Measurements from ENCODE around the gene C1QC.
"Not testable (repeated sequence)": the region's sequence is repeated elsewhere in the genome, so short reads cannot be mapped to it uniquely, and the experiment has no call there.

C1QC gene

DNA sequence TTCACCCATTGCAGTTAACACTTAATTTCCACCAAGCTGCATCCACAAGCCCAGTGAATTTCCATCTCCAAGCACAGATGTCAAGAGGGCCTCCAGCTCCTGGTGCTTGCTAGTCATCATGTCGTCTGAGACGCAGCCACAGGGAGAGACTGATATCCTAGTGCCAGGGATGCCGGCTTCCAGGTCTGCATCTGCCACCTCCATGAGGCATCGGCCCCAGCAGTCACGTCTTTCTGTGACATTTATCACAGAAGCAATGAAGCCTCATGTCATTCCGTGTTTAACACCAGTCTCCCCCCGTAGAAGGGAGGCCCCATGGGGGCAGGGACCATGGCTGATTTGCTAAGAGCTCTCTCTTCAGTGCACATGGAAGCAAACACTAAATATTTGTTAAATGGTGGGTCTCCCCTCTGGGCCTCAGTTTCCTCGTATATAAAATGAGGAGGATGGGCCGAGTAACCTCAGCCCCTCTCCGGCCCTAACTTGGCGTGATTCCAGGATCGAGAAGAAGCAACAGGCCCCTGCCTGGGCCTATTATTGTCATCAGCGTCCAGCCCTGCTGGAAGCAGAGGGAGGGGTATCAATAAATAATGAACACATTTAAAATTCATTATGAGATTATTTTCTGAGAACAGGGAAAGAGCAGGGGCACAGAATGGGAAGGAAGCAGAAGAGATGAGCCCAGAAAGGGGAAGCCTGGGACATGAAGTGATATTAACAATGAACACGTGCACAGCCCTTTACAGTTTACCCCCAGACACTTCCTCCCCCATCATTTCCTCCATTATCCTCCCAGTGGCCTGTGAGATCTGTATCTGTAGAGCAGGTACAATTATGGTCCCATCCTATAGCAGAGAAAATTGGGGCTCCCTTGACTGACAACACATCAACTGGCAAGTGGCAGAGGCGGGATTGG, 8.8 kb downstream of the C1QC start:
- no peak for DNase-seq

- no peak for DNase-seq
These were observed 9.5 kb downstream of the C1QC start, which contains the start of gene C1QB for GRCh38 chr1:22652881-22653316. TSS of gene C1QB (plus strand) at chr1:22653236. CDS start at chr1:22659463, 6,227 bp downstream.

DNA sequence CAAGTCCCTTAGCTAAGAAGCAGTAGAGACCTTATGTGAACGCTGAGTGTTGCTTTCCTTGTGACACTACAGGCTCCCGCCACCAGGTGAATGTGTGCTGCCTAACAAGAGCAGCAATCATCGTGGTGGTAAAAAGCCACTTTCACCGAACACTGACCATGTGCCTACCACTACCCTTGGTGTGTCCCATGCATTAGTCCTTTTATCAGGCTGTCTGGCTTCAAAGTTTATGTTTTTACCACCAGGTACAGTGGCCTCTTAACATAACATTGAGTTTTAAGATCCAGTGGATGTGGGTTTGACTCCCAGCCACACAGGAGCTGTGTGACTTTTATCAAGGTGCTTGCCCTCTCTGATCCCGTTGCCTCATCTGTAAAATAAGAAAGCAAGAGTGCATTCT, 11.3 kb downstream of the C1QC start:
- no peak for DNase-seq

DNA sequence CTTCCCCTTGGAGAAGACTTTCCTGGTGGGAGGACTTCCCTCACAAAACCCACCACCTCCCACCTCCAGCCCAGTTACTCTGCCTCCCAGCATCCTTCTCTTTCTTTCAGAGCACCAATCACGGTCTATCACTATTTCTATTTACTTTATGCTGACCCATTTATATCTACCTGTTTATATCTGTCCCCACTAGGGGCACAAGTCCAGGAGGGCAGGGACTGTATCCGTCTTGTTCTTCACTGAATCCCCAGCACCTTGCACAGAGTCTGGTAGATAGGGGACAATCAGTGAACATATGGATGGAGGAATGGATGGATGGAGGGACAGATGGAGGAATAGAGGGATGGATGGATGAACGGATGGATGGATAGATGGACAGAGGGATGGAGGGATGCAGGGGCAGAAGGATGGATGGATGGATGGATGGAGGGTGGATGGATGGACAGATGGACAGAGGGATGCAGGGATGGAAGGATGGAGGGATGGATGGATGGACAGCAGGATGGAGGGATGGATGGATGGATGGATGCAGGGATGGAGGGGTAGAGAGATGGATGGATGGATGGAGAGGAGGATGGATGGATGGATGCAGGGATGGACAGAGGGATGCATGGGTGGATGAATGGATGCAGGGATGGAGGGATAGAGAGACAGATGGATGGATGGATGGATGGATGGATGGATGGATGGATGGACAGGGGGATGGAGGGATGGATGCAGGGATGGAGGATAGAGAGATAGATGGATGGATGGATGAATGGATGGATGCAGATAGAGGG, 15.1 kb downstream of the C1QC start:
- DNase-seq = no peak

DNA sequence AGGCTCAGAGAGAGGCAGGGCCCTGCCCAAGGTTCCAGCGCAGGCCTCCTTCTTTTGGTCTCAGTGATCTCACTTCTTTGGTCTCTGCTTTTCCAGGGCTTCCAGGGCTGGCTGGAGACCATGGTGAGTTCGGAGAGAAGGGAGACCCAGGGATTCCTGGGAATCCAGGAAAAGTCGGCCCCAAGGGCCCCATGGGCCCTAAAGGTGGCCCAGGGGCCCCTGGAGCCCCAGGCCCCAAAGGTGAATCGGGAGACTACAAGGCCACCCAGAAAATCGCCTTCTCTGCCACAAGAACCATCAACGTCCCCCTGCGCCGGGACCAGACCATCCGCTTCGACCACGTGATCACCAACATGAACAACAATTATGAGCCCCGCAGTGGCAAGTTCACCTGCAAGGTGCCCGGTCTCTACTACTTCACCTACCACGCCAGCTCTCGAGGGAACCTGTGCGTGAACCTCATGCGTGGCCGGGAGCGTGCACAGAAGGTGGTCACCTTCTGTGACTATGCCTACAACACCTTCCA, 17.3 kb downstream of the C1QC start:
- DNase-seq = no peak

DNA sequence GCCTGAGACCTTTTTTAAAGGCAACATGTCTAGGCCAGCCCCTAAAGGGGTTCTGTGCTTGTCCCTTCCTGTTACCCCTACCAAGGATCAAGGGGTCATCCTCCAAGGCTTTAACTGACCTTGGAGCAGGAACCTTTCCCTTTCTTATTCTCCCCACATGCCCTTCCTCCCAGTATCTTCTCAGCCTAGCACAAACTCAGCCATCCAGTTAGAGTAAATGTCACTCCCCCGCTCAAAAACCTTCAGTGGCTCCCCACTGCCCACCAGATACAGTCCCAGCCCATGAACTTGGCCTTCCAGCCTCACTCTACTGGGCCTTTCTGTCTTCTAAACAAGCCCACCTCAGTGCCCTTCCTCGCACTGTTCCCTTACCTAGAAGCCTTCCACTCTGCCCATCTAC, 18.4 kb downstream of the C1QC start:
- DNase-seq = no peak

DNA sequence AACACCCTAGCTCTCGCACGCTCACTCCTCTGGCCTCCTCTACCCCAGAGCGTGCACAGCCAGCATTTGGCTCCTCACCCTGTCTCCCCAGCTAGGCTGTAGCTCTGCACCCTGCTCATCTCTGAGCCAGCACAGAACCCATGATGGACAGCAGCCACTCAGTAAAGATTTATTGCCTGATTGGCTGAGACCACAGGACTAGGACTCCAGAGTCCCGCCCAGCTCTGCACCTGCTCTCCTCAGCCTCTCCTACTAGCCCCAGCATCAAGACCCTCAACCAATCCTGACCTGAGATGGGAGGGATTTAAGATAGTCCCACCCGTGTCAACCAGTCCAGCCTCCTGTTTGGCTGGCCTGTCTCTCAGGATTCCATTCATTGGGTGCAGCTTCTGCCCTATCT, 18.9 kb downstream of the C1QC start:
- DNase-seq = no peak

DNA sequence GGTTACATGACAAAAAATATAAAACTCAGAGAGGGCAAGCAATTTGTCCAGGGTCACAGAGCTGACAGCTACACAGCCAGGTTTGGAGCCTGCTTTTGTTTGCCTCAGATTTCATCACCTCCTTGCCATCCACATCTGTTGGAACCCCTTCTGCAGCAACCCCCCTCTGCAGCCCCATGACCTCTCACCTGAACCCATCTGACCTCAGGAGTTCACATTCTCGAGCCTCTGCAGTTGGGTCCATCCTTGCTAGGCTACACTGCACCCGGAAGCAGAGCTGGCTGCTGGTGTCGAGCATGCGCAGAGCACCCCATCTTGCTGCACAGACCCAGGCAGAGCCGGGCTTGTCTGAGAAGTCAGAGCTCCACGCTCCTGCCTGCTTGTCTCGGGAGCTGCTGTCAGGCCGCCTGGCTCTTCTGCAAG, 19.6 kb downstream of the C1QC start:
- no peak for DNase-seq

DNA sequence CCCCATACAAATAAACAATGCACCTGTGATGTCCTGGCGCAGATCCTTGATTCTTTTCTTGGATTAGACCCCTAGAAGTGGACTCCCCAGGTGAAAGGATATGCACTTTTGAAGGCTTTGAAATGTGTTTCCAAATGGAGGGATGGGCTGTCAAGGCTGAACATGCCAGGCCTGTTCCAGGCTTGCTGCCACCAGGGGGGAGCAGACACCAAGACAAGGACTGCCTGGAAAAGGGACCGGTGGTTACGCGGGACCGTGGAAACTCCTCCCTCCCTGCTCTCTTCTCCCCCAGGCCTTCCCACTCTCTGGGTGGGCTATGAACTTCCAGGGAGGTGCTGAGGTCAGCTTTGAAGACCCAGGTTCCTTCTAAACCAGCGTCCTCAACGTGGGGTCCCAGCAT, 22.3 kb downstream of the C1QC start:
- no peak for DNase-seq

GRCh38 chr1:22666412-22666811, 23.0 kb downstream of the C1QC start:
- DNase-seq = no peak

- DNase-seq = not testable (repeated sequence)
These were observed 25.4 kb downstream of the C1QC start for GRCh38 chr1:22668840-22669239.

DNA sequence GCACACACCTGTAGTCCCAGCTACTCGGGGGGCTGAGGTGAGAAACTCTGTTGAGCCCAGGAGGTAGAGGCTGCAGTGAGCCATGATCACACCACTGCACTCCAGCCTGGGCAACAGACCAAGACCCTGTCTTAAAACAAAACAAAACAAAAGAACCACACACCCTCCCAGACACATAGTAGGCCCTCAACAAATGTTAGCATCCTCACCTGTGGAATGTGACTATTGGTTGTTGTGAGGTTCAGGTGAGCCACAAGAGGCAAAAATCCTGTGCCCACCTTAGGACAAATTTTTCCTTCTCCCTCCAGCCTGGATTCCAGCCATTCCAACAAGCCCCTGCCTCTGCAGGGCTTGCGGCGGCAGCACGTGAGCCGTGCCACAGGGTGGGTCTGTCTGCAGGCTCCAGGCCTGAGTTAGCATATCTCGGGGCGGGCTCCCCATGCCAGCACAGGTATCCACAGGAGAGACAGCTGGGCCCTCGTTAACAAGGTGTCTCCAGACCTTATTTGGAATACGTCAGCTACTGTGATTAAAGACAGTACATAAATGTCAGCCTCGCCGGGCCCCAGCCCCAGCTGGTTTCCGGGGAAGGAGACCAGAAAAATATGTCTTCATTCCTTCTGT, 27.0 kb downstream of the C1QC start:
- no peak for DNase-seq

DNA sequence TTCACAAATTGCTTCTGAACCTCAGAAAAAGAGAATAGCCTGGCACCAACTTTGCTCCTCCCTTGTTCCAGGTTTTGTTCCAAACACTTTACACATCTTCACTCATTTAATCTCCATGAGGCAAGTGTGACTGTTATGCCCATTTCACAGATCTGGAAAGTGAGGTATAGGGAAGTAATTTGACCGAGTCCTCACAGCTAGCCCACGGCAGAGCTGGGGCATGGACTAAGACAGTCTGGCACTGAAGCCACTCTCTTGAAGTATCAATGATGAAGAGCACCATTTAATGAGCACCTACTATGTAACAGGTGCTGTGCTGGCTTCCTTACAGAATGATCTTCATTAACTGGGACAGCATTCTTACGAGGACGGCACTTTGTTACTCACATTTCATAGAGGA, 28.6 kb downstream of the C1QC start:
- DNase-seq = no peak

DNA sequence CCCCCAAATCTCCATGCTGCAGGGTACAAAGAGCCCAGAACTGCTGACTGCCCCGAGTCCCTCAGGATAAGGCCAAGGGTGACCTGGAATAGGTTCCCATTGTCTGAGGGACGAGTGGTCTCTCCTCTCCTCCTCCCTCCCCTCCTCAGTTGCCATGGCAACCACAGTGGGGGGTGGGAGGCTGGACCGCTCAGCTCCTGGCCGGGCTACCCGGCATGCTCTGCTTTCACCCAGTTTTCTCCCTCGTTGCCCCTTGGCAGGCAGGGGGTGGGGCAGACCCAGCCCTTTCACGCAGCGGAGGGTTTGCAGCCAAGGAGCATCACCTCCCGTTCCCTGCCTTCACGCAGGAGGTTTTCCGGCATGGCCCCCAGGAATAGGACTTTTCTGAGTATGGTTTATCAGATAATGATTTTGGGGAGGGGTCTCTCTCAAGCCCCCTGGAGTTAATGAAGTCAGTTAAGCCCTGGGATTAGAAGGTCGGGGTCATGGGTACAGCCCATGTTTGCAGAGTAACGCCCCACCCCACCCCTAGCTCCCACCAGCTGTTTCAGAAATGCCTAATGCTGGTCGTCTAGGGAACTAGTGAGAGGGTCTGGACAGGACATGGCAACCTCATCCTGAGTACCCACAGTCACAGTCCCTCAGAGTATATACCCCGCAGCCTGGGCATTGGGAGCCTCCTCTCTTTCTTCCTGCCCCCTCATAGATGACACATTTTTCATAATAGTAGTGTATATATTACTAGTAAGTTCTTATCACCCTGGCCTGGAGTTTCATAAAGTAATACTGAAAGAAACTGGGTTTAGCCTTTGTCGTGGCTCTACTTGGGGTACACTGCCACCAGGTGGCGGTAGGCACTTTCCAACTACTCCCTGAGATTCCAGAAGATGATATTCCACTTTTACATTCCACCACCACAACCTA, 30.3 kb downstream of the C1QC start:
- DNase-seq = no peak

DNA sequence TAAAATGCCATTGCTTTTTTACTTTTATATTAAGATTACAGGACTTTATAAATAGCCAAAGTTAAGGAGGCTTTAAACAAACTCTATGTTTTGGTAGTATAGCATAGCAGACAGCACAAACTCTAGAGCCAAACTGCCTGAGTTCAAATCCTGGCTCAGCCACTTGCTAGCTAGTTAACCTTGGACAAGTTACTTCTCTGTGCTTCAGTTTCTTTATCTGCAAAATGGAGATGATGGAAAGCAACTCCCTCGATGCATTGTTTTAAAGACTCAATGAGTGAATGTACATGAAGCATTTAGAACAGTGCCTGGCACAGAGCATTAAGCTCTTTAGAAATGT, 30.9 kb downstream of the C1QC start:
- DNase-seq = no peak

DNA sequence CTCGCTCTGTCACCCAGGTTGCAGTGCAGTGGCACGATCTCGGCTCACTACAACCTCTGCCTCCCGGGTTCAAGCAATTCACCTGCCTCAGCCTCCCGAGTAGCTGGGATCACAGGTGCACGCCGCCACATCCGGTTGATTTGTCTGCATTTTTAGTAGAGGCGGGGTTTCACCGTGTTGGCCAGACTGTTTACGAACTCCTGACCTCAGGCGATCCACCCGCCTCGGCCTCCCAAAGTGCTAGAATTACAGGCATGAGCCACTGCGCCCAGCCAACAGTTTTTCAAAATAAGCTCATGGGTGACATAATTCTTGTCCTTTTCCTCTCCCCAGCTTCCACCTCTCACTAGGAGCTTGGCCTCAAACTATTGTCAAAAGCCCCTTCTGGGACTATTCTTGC, 32.7 kb downstream of the C1QC start:
- DNase-seq = not testable (repeated sequence)

DNA sequence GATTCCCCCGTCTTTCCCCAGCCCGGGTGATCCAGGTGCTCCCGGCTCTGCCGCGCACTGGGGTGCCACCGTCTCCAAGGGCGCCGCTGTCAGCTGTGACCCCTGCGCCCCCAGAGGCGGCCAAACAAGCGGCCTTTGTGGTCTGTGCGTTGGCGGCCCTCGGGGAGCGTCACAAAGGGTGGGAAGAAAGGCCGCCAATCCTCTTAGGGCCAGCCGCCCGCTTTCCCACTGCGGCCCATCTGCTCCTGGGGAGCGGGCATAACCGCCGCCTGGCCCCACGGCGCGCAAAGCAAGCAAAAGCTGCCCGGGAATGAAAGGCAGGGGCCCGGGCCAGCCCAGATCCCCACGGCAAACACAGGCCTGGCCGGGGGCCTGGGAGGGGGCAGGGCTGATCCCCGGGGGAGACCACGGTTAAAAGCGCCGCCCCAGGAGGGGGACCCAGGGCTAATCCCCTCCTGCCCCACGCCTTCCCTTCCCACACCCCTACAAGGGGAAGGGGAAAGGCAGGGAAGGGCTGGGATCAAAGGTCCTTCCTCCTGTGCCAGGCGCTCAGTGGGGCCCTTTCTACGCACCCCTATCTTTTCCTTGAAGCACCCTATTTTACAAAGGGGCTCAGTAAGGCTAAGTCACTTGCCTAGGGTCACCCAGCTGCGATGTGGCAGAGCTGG, 33.6 kb downstream of the C1QC start:
- no peak for DNase-seq

- DNase-seq = no peak
These were observed 34.8 kb downstream of the C1QC start for GRCh38 chr1:22677931-22678896.

- DNase-seq = no peak
These were observed 37.3 kb downstream of the C1QC start for GRCh38 chr1:22680726-22681125.

DNA sequence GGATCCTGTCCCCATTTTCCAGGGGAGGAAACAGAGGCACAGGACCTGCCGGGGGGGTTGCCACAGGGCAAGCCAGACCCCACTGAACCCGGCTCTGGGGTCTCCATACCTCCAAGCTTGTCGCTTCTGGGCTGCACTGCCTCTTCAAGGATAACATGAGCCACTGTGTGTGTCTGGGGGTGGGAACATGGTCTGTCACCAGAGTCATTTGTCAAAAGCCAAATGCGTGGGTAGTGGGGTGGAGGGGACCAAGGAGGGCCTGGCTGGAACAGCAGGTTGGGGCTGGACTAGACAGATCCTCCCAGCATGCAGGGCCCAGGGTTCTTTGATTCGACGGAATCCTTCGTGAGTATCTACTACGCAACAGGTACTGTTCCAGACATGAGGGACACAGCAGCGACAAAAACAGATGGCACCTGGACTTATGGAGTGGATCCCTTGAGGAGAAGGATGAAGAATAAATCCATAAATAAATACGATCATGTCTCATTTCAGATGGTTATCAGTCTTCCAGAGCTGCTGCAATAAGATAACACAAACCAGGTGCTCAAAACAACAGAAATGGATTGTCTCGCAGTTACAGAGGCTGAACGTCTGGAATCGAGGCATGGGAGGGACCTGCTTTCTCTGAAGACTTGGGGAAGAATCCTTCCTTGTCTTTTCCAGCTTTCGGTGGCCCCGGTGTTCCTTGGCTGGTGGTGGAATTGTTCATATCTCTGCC, 38.3 kb downstream of the C1QC start:
- no peak for DNase-seq

Measured in CD4-positive, alpha-beta T cell treated with Interleukin-17A for 1 hour (primary cell).